ENCODE results near the gene IGFL3. TPM values are rescaled to one million over a fixed set of nuclear protein-coding genes. Genes with fewer than 3 reads are reported as not detected.
A peak's percentile ranks its signal among the peaks of the same experiment; 100 is the strongest.

Gene IGFL3
- total RNA-seq, 1 experiment from 2014 or later = not detected

GRCh38 chr19:46131485-46132143, 7.1 kb upstream of the IGFL3 start:
- Histone ChIP-seq H3K79me1 (ENCODE audit: insufficient read depth, low read depth, low read length, poor library complexity, severe bottlenecking) (no peaks in the 10 kb centered on the region), H2BK5ac (ENCODE audit: insufficient read length, low read length) (no peak overlapping the region), H3K23ac (ENCODE audit: insufficient read length, low read depth, low read length) (no peak overlapping the region), H4K8ac (replicated peaks; ENCODE audit: insufficient read length, low read depth, low read length) (no peak overlapping the region), H4K20me1 (ENCODE audit: control insufficient read depth, insufficient read depth, insufficient read length) (no peaks in the 10 kb centered on the region), H3K14ac (ENCODE audit: insufficient read depth, low read length) (peak overlapping the region; percentile 70; the same call in 1 of the 2 replicates), H3K27ac (ENCODE audit: insufficient read length, low read depth, low read length) (peak overlapping the region; percentile 87), H3K79me2 (ENCODE audit: insufficient read depth, low read length) (no peaks in the 10 kb centered on the region), H3K4me2 (ENCODE audit: insufficient read depth, insufficient read length, low read length) (peak overlapping the region; percentile 55), H2BK12ac (ENCODE audit: insufficient read length, low read depth, low read length) (no peak overlapping the region), H3K56ac (ENCODE audit: insufficient read length, low read depth, low read length) (no peak overlapping the region), H3K18ac (ENCODE audit: insufficient read length, low read depth, low read length) (peak overlapping the region; percentile 41), H2BK15ac (ENCODE audit: low read depth, low read length) (no peak overlapping the region), H4K91ac (ENCODE audit: insufficient read length, low read depth, low read length) (no peak overlapping the region), H2AK5ac (ENCODE audit: insufficient read length, low read length) (no peak overlapping the region), H3K4ac (ENCODE audit: low read depth, low read length) (no peak overlapping the region; the same call in 1 of the 2 replicates), H2AFZ (ENCODE audit: low read length) (no peak overlapping the region), H3K4me1 (ENCODE audit: insufficient read depth, low read length) (no peaks in the 10 kb centered on the region; the same call in 1 of the 2 replicates), H2BK120ac (ENCODE audit: low read depth, low read length, poor library complexity, severe bottlenecking) (peak overlapping the region; percentile 69), H3K9ac (ENCODE audit: extremely low read depth, insufficient read length, low read length) (peak overlapping the region; percentile 85), H3K9me3 (ENCODE audit: control insufficient read depth, low read depth, low read length) (no peaks in the 10 kb centered on the region), H3T11ph (ENCODE audit: low read length) (peak overlapping the region; percentile 41), H3K23me2 (ENCODE audit: insufficient read length, low read depth, low read length, poor library complexity, severe bottlenecking) (no peaks in the 10 kb centered on the region), H4K5ac (ENCODE audit: insufficient read length, low read depth, low read length) (no peak overlapping the region), H3K27me3 (ENCODE audit: insufficient read depth, low read length) (no peaks in the 10 kb centered on the region), H2BK20ac (ENCODE audit: low read depth, low read length, poor library complexity, severe bottlenecking) (no peak overlapping the region)
- TF ChIP-seq CTCF (conservative IDR thresholded peaks at IDR 0.05) = no peak
- Mint-ChIP-seq H3K4me1 (peaks cover 28 to 31% of the 10 kb centered on the region in 2 experiments), H3K9me3 (peaks cover 7 to 11% of the 10 kb centered on the region in 2 experiments), H3K36me3 (ENCODE audit: insufficient read depth in 1 of 3, low read depth in 3 of 3) (peaks cover 4 to 23% (median 7%) of the 10 kb centered on the region in 3 experiments), H3K4me3 (peak overlapping the region in 1 of 2 experiments; percentile 50; a peak in 2 of 5 replicates), H3K27ac (peak overlapping the region in 2 of 3 experiments; percentile 99; a peak in 3 of 7 replicates), H3K27me3 (ENCODE audit: low read depth) (no peaks in the 10 kb centered on the region; the same call in none of the 2 replicates)
- no CpG with 5 or more reads among the region's 10 CpGs for WGBS (ENCODE audit: extremely low coverage, insufficient read length, low lambda C conversion rate)
- no peak for DNase-seq

Measured in H9 (cell line).